Hepatocyte (in vitro differentiated cells): Measurements from ENCODE around the gene LRMDA.

Experiments used
- CTCF ChIP-seq: fragments of 200-600 bp; sonication (generic); IDR thresholded peaks from 2 replicates; pipeline ENCODE4 v1.5.1; 2016; ENCODE audit warnings: antibody characterized with exemption, mild to moderate bottlenecking; ENCODE audit not compliant: poor library complexity
- EZH2 ChIP-seq: fragments of 200-600 bp; sonication (generic); IDR thresholded peaks from 2 replicates; pipeline ENCODE4 v1.6.1; 2016; ENCODE audit warnings: antibody characterized with exemption, mild to moderate bottlenecking, borderline replicate concordance
- EZH2phosphoT487 ChIP-seq: fragments of 200-600 bp; sonication (generic); IDR thresholded peaks from one replicate; pipeline ENCODE4 v1.6.1; 2018; ENCODE audit warnings: antibody characterized with exemption, mild to moderate bottlenecking, low read depth, moderate library complexity; ENCODE audit not compliant: unreplicated experiment, severe bottlenecking

- TF ChIP-seq CTCF (no peak), EZH2phosphoT487 (no peak), EZH2 (no peak)
Measured at GRCh38 chr10:75469006-75469616, 37.7 kb downstream of the LRMDA start.
